IPS DF 4.7 (cell line): ENCODE data around the gene PRAME.
"Not testable (repeated sequence)": the region's sequence is repeated elsewhere in the genome, so short reads cannot be mapped to it uniquely, and the experiment has no call there.

Experiments
- DNase-seq: peaks from one replicate; pipeline ENCODE4 v3.0.0-alpha.2; 2013; ENCODE audit warnings: low spot score; ENCODE audit errors: extremely low read depth

Gene PRAME

GRCh38 chr22:22523494-22523893 is 35.6 kb downstream of the PRAME start:
- DNase-seq, result no peak

GRCh38 chr22:22521631-22522030 is 37.4 kb downstream of the PRAME start:
- no peak for DNase-seq

GRCh38 chr22:22520667-22521602 is 38.1 kb downstream of the PRAME start:
- DNase-seq, result no peak

- DNase-seq, result no peak
These were observed 38.9 kb downstream of the PRAME start, which contains the start of gene ZNF280A for GRCh38 chr22:22520020-22520656. Gene ZNF280A, minus strand, starts transcription at chr22:22520270. Its CDS starts 4,640 bp downstream, at chr22:22515630.

- no peak for DNase-seq
These were observed 39.5 kb downstream of the PRAME start for GRCh38 chr22:22519591-22519990.

GRCh38 chr22:22516992-22517391 is 42.1 kb downstream of the PRAME start:
- no peak for DNase-seq

GRCh38 chr22:22515890-22516289 is 43.2 kb downstream of the PRAME start:
- DNase-seq, result no peak

- DNase-seq, result not testable (repeated sequence)
These were observed 44.6 kb downstream of the PRAME start for GRCh38 chr22:22514431-22514830.

GRCh38 chr22:22513619-22514018 is 45.4 kb downstream of the PRAME start:
- no peak for DNase-seq

- DNase-seq, result no peak
These were observed 46.1 kb downstream of the PRAME start for GRCh38 chr22:22512951-22513350.

- not testable (repeated sequence) for DNase-seq
These were observed 48.2 kb downstream of the PRAME start for GRCh38 chr22:22510833-22511232.

GRCh38 chr22:22509912-22510311 is 49.2 kb downstream of the PRAME start:
- not testable (repeated sequence) for DNase-seq

GRCh38 chr22:22508274-22509176 is 50.5 kb downstream of the PRAME start, which contains the start of gene ZNF280B:
Gene ZNF280B, minus strand, starts transcription at chr22:22508742. Its CDS starts 19,344 bp downstream, at chr22:22489398.
- DNase-seq, result no peak

GRCh38 chr22:22507743-22508273 is 51.3 kb downstream of the PRAME start:
- no peak for DNase-seq

- DNase-seq, result no peak
These were observed 52.3 kb downstream of the PRAME start for GRCh38 chr22:22506736-22507135.

- no peak for DNase-seq
These were observed 60.8 kb downstream of the PRAME start for GRCh38 chr22:22498267-22498666.
